DND-41 (cell line): ENCODE results near the gene RGMB.

Source experiments
- CTCF ChIP-seq: IDR thresholded peaks from 2 replicates; pipeline ENCODE4 v1.5.1; 2012; ENCODE audit warnings: borderline replicate concordance, low read length, moderate library complexity, mild to moderate bottlenecking; ENCODE audit not compliant: poor library complexity, severe bottlenecking; ENCODE audit errors: extremely low read depth
- EZH2 ChIP-seq: IDR thresholded peaks from 3 replicates; pipeline ENCODE4 v1.6.1; 2012; ENCODE audit warnings: borderline replicate concordance, low read depth, mild to moderate bottlenecking, moderate library complexity, low read length, inconsistent platforms; ENCODE audit not compliant: severe bottlenecking

GRCh38 chr5:98773214-98773463 lies 324 bp upstream of the RGMB start:
- TF ChIP-seq CTCF (no peak), EZH2 (no peak)
